Thyroid gland (tissue), 4 donors: ENCODE measurements around the gene FHIT. TPM values are rescaled to one million over a fixed set of nuclear protein-coding genes. Genes with fewer than 3 reads are reported as not detected.

Experiments
- DNase-seq, 2 donors: peaks; one replicate each; pipeline ENCODE4 v3.0.0-alpha.2; 2019
- H3K27ac ChIP-seq, 3 donors: fragments of 200-600 bp; sonication (generic); 1 replicate in 2 of 3; 2 replicates in 1 of 3; pipeline ENCODE4 v1.5.1; 2016 to 2019; ENCODE audit warnings: mild to moderate bottlenecking in 1 of 3, moderate library complexity in 1 of 3
- H3K27me3 ChIP-seq: fragments of 200-600 bp; sonication (generic); one replicate; pipeline ENCODE4 v1.5.1; 2019
- H3K36me3 ChIP-seq, 2 donors: fragments of 200-600 bp; sonication (generic); one replicate each; pipeline ENCODE4 v1.5.1; 2016 to 2019
- H3K4me1 ChIP-seq, 2 donors: fragments of 200-600 bp; sonication (generic); one replicate each; pipeline ENCODE4 v1.5.1; 2017 to 2019
- H3K4me3 ChIP-seq, 3 donors: fragments of 200-600 bp; sonication (generic); replicated peaks in 1 of 3; 1 replicate in 2 of 3; 2 replicates in 1 of 3; pipeline ENCODE4 v1.5.1; 2016; ENCODE audit warnings: mild to moderate bottlenecking in 1 of 3
- H3K9me3 ChIP-seq: fragments of 200-600 bp; sonication (generic); one replicate; pipeline ENCODE4 v1.5.1; 2017
- CTCF ChIP-seq, 6 experiments: fragments of 200-600 bp in 3 of 6; fragments of 450-650 bp in 3 of 6; sonication (generic) in 3 of 6; IDR thresholded peaks; one replicate each; pipeline ENCODE4 v1.5.1; 2016 to 2019; ENCODE audit warnings: antibody characterized with exemption in 6 of 6, mild to moderate bottlenecking in 2 of 6, inconsistent platforms in 1 of 6, moderate library complexity in 1 of 6
- POLR2A ChIP-seq, 2 donors: fragments of 450-650 bp; IDR thresholded peaks; one replicate each; pipeline ENCODE4 v1.6.1; 2017; ENCODE audit warnings: antibody characterized with exemption in 2 of 2, mild to moderate bottlenecking in 2 of 2, moderate library complexity in 1 of 2
- WGBS, 2 donors: methylation state at CpG; one replicate each; pipeline ENCODE4 v1.1.5; 2017; 5-methylcytosine and 5-hydroxymethylcytosine counted together
- intact Hi-C: fragments of 100-400 bp; cut with DNase I; formaldehyde crosslinking; loops from one replicate; pipeline ENCODE4 v1.15.1; 2023
- total RNA-seq, 4 donors: library from RNA; depleted of rRNA; stranded (reverse); fragments of >200 nt; gene quantifications; one replicate each; pipeline ENCODE4 v1.2.3, GENCODE V29; 2016

The FHIT gene
- total RNA-seq, 4 donors from 2014 or later, result 12.2 to 18.9 (median 16.2) TPM

- WGBS, 2 donors, result 43 to 76% methylated on average over 1 of the region's 1 CpG
- Histone ChIP-seq H3K36me3 (no peaks in the 10 kb centered on the region), H3K4me3 (no peak overlapping the region), H3K9me3 (no peaks in the 10 kb centered on the region), H3K4me1 (no peaks in the 10 kb centered on the region), H3K27ac (no peak overlapping the region), H3K27me3 (no peaks in the 10 kb centered on the region)
- no peak for TF ChIP-seq CTCF (IDR thresholded peaks at IDR 0.05)
- no peak for TF ChIP-seq POLR2A (IDR thresholded peaks at IDR 0.05)
- no peak for DNase-seq
- intact Hi-C loops, result no loop called here
Observed at GRCh38 chr3:60980342-60980692, 270.9 kb downstream of the FHIT start.

- WGBS, 2 donors, result 80 to 87% methylated on average over 6 of the region's 6 CpGs
- H3K9me3 ChIP-seq, result no peaks in the 10 kb centered on the region
- no peaks in the 10 kb centered on the region for H3K27me3 ChIP-seq
- intact Hi-C loops, result no loop called here
- H3K4me3 ChIP-seq, result no peak overlapping the region
- H3K36me3 ChIP-seq, result no peaks in the 10 kb centered on the region
- no peak for DNase-seq
- no peak overlapping the region for H3K27ac ChIP-seq
- TF ChIP-seq CTCF (IDR thresholded peaks at IDR 0.05), result no peak
- no peak for TF ChIP-seq POLR2A (IDR thresholded peaks at IDR 0.05)
- no peaks in the 10 kb centered on the region for H3K4me1 ChIP-seq
Observed at GRCh38 chr3:60979461-60980341, 271.6 kb downstream of the FHIT start.

- TF ChIP-seq POLR2A (IDR thresholded peaks at IDR 0.05) (no peak), CTCF (IDR thresholded peaks at IDR 0.05) (no peak)
- H3K27ac ChIP-seq, result no peak overlapping the region
- no peaks in the 10 kb centered on the region for H3K27me3 ChIP-seq
- no peaks in the 10 kb centered on the region for H3K4me1 ChIP-seq
- H3K36me3 ChIP-seq, result no peaks in the 10 kb centered on the region
- DNase-seq, result no peak
- no peak overlapping the region for H3K4me3 ChIP-seq
- intact Hi-C loops, result no loop called here
- no peaks in the 10 kb centered on the region for H3K9me3 ChIP-seq
- WGBS, 2 donors, result 41 to 100% methylated on average over 1 of the region's 1 CpG
Observed at GRCh38 chr3:60973321-60973720, 277.9 kb downstream of the FHIT start.

- no peak for DNase-seq
- H3K36me3 ChIP-seq, result no peaks in the 10 kb centered on the region
- H3K4me1 ChIP-seq, result no peaks in the 10 kb centered on the region
- intact Hi-C loops, result no loop called here
- no peaks in the 10 kb centered on the region for H3K27me3 ChIP-seq
- no peak overlapping the region for H3K27ac ChIP-seq
- TF ChIP-seq CTCF (IDR thresholded peaks at IDR 0.05), result no peak
- TF ChIP-seq POLR2A (IDR thresholded peaks at IDR 0.05), result no peak
- no peak overlapping the region for H3K4me3 ChIP-seq
- H3K9me3 ChIP-seq, result no peaks in the 10 kb centered on the region
Observed at GRCh38 chr3:60972599-60972998, 278.7 kb downstream of the FHIT start.

GRCh38 chr3:60970850-60971249 lies 280.4 kb downstream of the FHIT start:
- no peaks in the 10 kb centered on the region for H3K4me1 ChIP-seq
- DNase-seq, result no peak
- TF ChIP-seq CTCF (IDR thresholded peaks at IDR 0.05) (no peak), POLR2A (IDR thresholded peaks at IDR 0.05) (no peak)
- 93 to 94% methylated on average over 4 of the region's 4 CpGs for WGBS, 2 donors
- no peak overlapping the region for H3K4me3 ChIP-seq
- no peaks in the 10 kb centered on the region for H3K9me3 ChIP-seq
- no peaks in the 10 kb centered on the region for H3K27me3 ChIP-seq
- no peaks in the 10 kb centered on the region for H3K36me3 ChIP-seq
- intact Hi-C loops, result no loop called here
- no peak overlapping the region for H3K27ac ChIP-seq
